Neural progenitor cell (in vitro differentiated cells): ENCODE measurements around the gene HTN1.

Experiments
- EZH2 ChIP-seq: fragments of 200-600 bp; sonication (generic); IDR thresholded peaks from 2 replicates; pipeline ENCODE4 v1.6.1; 2017; ENCODE audit warnings: antibody characterized with exemption, mild to moderate bottlenecking, moderate library complexity
- EZH2phosphoT487 ChIP-seq: fragments of 200-600 bp; sonication (generic); IDR thresholded peaks from 2 replicates; pipeline ENCODE4 v1.6.1; 2017; ENCODE audit warnings: antibody characterized with exemption
- TF ChIP-seq, protein P1 (sequence below): fragments of 200-600 bp; sonication (generic); IDR thresholded peaks from 2 replicates; pipeline ENCODE4 v1.5.1; 2017; ENCODE audit warnings: antibody characterized with exemption, mild to moderate bottlenecking

DNA sequence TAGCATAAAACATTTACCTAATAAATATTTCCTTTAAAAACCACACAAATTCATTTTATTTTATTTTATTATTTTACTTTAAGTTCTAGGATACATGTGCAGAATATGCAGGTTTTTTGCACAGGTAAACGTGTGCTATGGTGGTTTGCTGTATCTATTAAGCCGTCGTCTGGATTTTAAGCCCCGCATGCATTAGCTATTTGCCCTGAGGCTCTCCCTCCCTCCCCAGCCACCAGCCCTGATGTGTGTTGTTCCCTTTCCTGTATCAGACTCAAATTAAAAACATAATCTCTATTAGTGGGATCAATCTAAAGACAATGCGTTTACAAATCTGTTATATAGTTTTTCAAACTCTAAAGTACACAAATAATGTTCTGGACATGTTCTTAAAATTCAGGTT lies 23.2 kb upstream of the HTN1 start:
- TF ChIP-seq, protein P1, sequence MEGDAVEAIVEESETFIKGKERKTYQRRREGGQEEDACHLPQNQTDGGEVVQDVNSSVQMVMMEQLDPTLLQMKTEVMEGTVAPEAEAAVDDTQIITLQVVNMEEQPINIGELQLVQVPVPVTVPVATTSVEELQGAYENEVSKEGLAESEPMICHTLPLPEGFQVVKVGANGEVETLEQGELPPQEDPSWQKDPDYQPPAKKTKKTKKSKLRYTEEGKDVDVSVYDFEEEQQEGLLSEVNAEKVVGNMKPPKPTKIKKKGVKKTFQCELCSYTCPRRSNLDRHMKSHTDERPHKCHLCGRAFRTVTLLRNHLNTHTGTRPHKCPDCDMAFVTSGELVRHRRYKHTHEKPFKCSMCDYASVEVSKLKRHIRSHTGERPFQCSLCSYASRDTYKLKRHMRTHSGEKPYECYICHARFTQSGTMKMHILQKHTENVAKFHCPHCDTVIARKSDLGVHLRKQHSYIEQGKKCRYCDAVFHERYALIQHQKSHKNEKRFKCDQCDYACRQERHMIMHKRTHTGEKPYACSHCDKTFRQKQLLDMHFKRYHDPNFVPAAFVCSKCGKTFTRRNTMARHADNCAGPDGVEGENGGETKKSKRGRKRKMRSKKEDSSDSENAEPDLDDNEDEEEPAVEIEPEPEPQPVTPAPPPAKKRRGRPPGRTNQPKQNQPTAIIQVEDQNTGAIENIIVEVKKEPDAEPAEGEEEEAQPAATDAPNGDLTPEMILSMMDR: no peak
- no peak for TF ChIP-seq EZH2phosphoT487
- no peak for TF ChIP-seq EZH2
